Breast epithelium (tissue), 4 donors: Measurements from ENCODE around the gene ELAC2. TPM values are rescaled to one million over a fixed set of nuclear protein-coding genes. Genes with fewer than 3 reads are reported as not detected.

Experiments
- DNase-seq, 2 donors: peaks; one replicate each; pipeline ENCODE4 v3.0.0-alpha.2; 2019; ENCODE audit warnings: low spot score in 2 of 2
- H3K27ac ChIP-seq, 2 donors: fragments of 200-600 bp; sonication (generic) in 1 of 2; one replicate each; pipeline ENCODE4 v1.5.1; 2016 to 2019; ENCODE audit warnings: mild to moderate bottlenecking in 1 of 2
- H3K27me3 ChIP-seq, 2 donors: fragments of 200-600 bp; sonication (generic) in 1 of 2; one replicate each; pipeline versions ENCODE4 v1.5.1 to v1.6.0; 2017 to 2019; ENCODE audit warnings: control low read depth in 1 of 2, mild to moderate bottlenecking in 1 of 2
- H3K36me3 ChIP-seq: fragments of 200-600 bp; one replicate; pipeline ENCODE4 v1.5.1; 2019
- H3K4me1 ChIP-seq, 2 donors: fragments of 200-600 bp; sonication (generic); one replicate each; pipeline ENCODE4 v1.5.1; 2016 to 2019; ENCODE audit warnings: control low read depth in 1 of 2
- H3K4me3 ChIP-seq, 3 donors: fragments of 200-600 bp; sonication (generic); 1 replicate in 2 of 3; 2 replicates in 1 of 3; pipeline ENCODE4 v1.5.1; 2016 to 2019; ENCODE audit warnings: mild to moderate bottlenecking in 3 of 3, moderate library complexity in 2 of 3
- H3K9me3 ChIP-seq, 2 donors: fragments of 200-600 bp; sonication (generic) in 1 of 2; one replicate each; pipeline ENCODE4 v1.5.1; 2016 to 2019; ENCODE audit warnings: control low read depth in 1 of 2
- CTCF ChIP-seq, 3 donors: fragments of 450-650 bp; IDR thresholded peaks; one replicate each; pipeline ENCODE4 v1.5.1; 2016 to 2017; ENCODE audit warnings: antibody characterized with exemption in 3 of 3, mild to moderate bottlenecking in 3 of 3, moderate library complexity in 3 of 3
- POLR2A ChIP-seq: fragments of 450-650 bp; IDR thresholded peaks from one replicate; pipeline ENCODE4 v1.6.1; 2016; ENCODE audit warnings: antibody characterized with exemption, mild to moderate bottlenecking, moderate library complexity
- POLR2AphosphoS5 ChIP-seq, 3 donors: sonication (generic); formaldehyde crosslinking; IDR thresholded peaks; one replicate each; pipeline ENCODE4 v1.6.1; 2017; ENCODE audit warnings: antibody characterized with exemption in 3 of 3
- intact Hi-C: fragments of 100-400 bp; cut with DNase I; formaldehyde crosslinking; loops from one replicate; pipeline ENCODE4 v1.15.1; 2023; ENCODE audit warnings: low total_unique reads
- total RNA-seq, 3 donors: library from RNA; depleted of rRNA; stranded (reverse); fragments of >200 nt; gene quantifications; one replicate each; pipeline ENCODE4 v1.1.0, GENCODE V29; 2016

Gene ELAC2
- total RNA-seq, 3 donors from 2014 or later: 67.2 to 83.0 (median 76.4) TPM

DNA sequence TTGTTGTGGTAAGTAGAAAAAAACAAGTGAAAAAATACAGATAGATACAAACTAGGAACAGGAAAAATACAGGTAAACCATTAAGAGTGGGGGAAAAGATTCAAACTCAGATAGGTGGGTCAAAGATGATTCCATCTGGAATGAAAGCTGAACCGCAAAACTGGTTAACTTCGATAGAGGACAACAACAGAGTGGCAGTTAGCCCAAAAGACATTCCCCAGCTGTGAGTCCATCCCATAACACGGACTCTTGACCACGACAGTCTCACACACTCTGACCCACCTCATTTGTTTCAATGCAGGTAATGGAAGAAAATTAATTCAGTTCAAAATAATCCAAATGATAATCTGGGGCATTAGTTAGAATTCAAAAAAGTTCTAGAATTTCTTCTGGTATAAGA, 13.5 kb downstream of the ELAC2 start:
- intact Hi-C loops: no loop called here
- no peak for DNase-seq
- no peaks in the 10 kb centered on the region for H3K4me1 ChIP-seq
- no peaks in the 10 kb centered on the region for H3K36me3 ChIP-seq
- H3K4me3 ChIP-seq: no peak overlapping the region
- TF ChIP-seq POLR2AphosphoS5 (IDR thresholded peaks at IDR 0.05) (no peak), CTCF (IDR thresholded peaks at IDR 0.05) (no peak), POLR2A (no peak)
- H3K27ac ChIP-seq: no peak overlapping the region
- no peaks in the 10 kb centered on the region for H3K27me3 ChIP-seq
- H3K9me3 ChIP-seq: no peaks in the 10 kb centered on the region

GRCh38 chr17:13003927-13004326, 13.9 kb downstream of the ELAC2 start:
- Histone ChIP-seq H3K36me3 (no peaks in the 10 kb centered on the region), H3K27me3 (no peaks in the 10 kb centered on the region), H3K4me1 (no peaks in the 10 kb centered on the region), H3K4me3 (no peak overlapping the region), H3K9me3 (no peaks in the 10 kb centered on the region), H3K27ac (no peak overlapping the region)
- intact Hi-C loops: no loop called here
- no peak for DNase-seq
- TF ChIP-seq POLR2AphosphoS5 (IDR thresholded peaks at IDR 0.05) (no peak), CTCF (IDR thresholded peaks at IDR 0.05) (no peak), POLR2A (no peak)

GRCh38 chr17:13003454-13003851, 14.4 kb downstream of the ELAC2 start:
- Histone ChIP-seq H3K9me3 (no peaks in the 10 kb centered on the region), H3K27ac (no peak overlapping the region), H3K36me3 (peaks cover under 1% of the 10 kb centered on the region), H3K4me3 (no peak overlapping the region), H3K27me3 (no peaks in the 10 kb centered on the region), H3K4me1 (no peaks in the 10 kb centered on the region)
- intact Hi-C loops: no loop called here
- DNase-seq: no peak
- TF ChIP-seq CTCF (IDR thresholded peaks at IDR 0.05): no peak
- TF ChIP-seq POLR2AphosphoS5 (IDR thresholded peaks at IDR 0.05): no peak
- no peak for TF ChIP-seq POLR2A

- TF ChIP-seq CTCF (IDR thresholded peaks at IDR 0.05): peak; percentile 70 to 75 (median 70)
- no peak for TF ChIP-seq POLR2A
- no peak for TF ChIP-seq POLR2AphosphoS5 (IDR thresholded peaks at IDR 0.05)
- Histone ChIP-seq H3K9me3 (no peaks in the 10 kb centered on the region), H3K36me3 (peaks cover 6% of the 10 kb centered on the region), H3K4me3 (no peak overlapping the region), H3K4me1 (no peaks in the 10 kb centered on the region), H3K27me3 (no peaks in the 10 kb centered on the region), H3K27ac (no peak overlapping the region)
- intact Hi-C loops: no loop called here
- DNase-seq: peak; percentile 60 to 71
These were observed 14.9 kb downstream of the ELAC2 start for GRCh38 chr17:13002761-13003453.

GRCh38 chr17:13001991-13002615, 15.7 kb downstream of the ELAC2 start:
- Histone ChIP-seq H3K9me3 (no peaks in the 10 kb centered on the region), H3K27me3 (no peaks in the 10 kb centered on the region), H3K36me3 (peaks cover 8% of the 10 kb centered on the region), H3K27ac (no peak overlapping the region), H3K4me3 (no peak overlapping the region), H3K4me1 (no peaks in the 10 kb centered on the region)
- peak in 1 of 2 donors; percentile 40 for DNase-seq
- no peak for TF ChIP-seq POLR2AphosphoS5 (IDR thresholded peaks at IDR 0.05)
- TF ChIP-seq POLR2A: no peak
- TF ChIP-seq CTCF (IDR thresholded peaks at IDR 0.05): no peak
- intact Hi-C loops: no loop called here
